CD4-positive, CD25-positive, alpha-beta regulatory T cell (primary cell): Measurements from ENCODE around the gene PLIN4. TPM values are rescaled to one million over a fixed set of nuclear protein-coding genes. Genes with fewer than 3 reads are reported as not detected.
"Not testable (repeated sequence)": the region's sequence is repeated elsewhere in the genome, so short reads cannot be mapped to it uniquely, and the experiment has no call there.

Source experiments
- ATAC-seq, 2 donors: fragments of 150-1000 bp; cut with Tn5 transposase; one replicate each; pipeline ENCODE4 v1.10.0; 2021; ENCODE audit warnings: low read depth in 2 of 2, moderate number of reproducible peaks in 2 of 2, moderate library complexity in 1 of 2
- DNase-seq, 3 donors: peaks; one replicate each; pipeline versions ENCODE4 v3.0.0 to v3.0.0-alpha.2; 2012 to 2022; ENCODE audit warnings: mixed read lengths in 1 of 3
- H3K27ac ChIP-seq: one replicate; pipeline ENCODE4 v1.7.0; 2013; ENCODE audit warnings: mild to moderate bottlenecking, low read length; ENCODE audit not compliant: insufficient read depth, poor library complexity, severe bottlenecking
- H3K27me3 ChIP-seq: one replicate; pipeline ENCODE4 v1.7.0; 2013; ENCODE audit warnings: low read length; ENCODE audit not compliant: control insufficient read depth, insufficient read depth
- H3K36me3 ChIP-seq: one replicate; pipeline ENCODE4 v1.7.0; 2013; ENCODE audit warnings: mild to moderate bottlenecking, low read length, moderate library complexity; ENCODE audit not compliant: control insufficient read depth, insufficient read depth
- H3K4me1 ChIP-seq: 2 replicates; pipeline ENCODE4 v1.7.0; 2013; ENCODE audit warnings: mild to moderate bottlenecking, low read length; ENCODE audit not compliant: insufficient read depth, control insufficient read depth, poor library complexity, severe bottlenecking
- H3K4me3 ChIP-seq: one replicate; pipeline ENCODE4 v1.7.0; 2013; ENCODE audit warnings: low read depth, mild to moderate bottlenecking, low read length, moderate library complexity
- H3K9me3 ChIP-seq, 2 experiments: 1 replicate in 1 of 2; 2 replicates in 1 of 2; pipeline ENCODE4 v1.7.0; 2013; ENCODE audit warnings: low read length in 2 of 2, mild to moderate bottlenecking in 1 of 2, moderate library complexity in 1 of 2; ENCODE audit not compliant: control insufficient read depth in 2 of 2
- H3K27ac Mint-ChIP-seq, 3 donors: one replicate each; pipeline ENCODE4 v1.8.0; 2020 to 2022; ENCODE audit warnings: mild to moderate bottlenecking in 3 of 3, mixed read lengths in 3 of 3, moderate library complexity in 2 of 3
- H3K27me3 Mint-ChIP-seq: one replicate; pipeline ENCODE4 v1.8.0; 2022; ENCODE audit warnings: mild to moderate bottlenecking, mixed read lengths
- H3K36me3 Mint-ChIP-seq: one replicate; pipeline ENCODE4 v1.8.0; 2020; ENCODE audit warnings: mixed read lengths
- H3K4me1 Mint-ChIP-seq, 4 donors: one replicate each; pipeline ENCODE4 v1.8.0; 2020 to 2022; ENCODE audit warnings: mixed read lengths in 4 of 4, mild to moderate bottlenecking in 1 of 4
- H3K4me3 Mint-ChIP-seq, 4 donors: one replicate each; pipeline ENCODE4 v1.8.0; 2020 to 2022; ENCODE audit warnings: mild to moderate bottlenecking in 4 of 4, mixed read lengths in 4 of 4, moderate library complexity in 3 of 4
- H3K9me3 Mint-ChIP-seq, 7 donors: one replicate each; pipeline ENCODE4 v1.8.0; 2020 to 2022; ENCODE audit warnings: mixed read lengths in 7 of 7, mild to moderate bottlenecking in 3 of 7, moderate library complexity in 2 of 7
- polyA plus RNA-seq, 4 donors: library from polyadenylated mRNA; unstranded; fragments of 300-500 nt; fragmentation: Illumina TruSeq; gene quantifications; one replicate each; pipeline ENCODE4 v1.2.3, GENCODE V29; 2021
- total RNA-seq: library from RNA; stranded (reverse); gene quantifications from one replicate; pipeline ENCODE4 v1.2.3, GENCODE V29; 2022

The PLIN4 gene, protein sequence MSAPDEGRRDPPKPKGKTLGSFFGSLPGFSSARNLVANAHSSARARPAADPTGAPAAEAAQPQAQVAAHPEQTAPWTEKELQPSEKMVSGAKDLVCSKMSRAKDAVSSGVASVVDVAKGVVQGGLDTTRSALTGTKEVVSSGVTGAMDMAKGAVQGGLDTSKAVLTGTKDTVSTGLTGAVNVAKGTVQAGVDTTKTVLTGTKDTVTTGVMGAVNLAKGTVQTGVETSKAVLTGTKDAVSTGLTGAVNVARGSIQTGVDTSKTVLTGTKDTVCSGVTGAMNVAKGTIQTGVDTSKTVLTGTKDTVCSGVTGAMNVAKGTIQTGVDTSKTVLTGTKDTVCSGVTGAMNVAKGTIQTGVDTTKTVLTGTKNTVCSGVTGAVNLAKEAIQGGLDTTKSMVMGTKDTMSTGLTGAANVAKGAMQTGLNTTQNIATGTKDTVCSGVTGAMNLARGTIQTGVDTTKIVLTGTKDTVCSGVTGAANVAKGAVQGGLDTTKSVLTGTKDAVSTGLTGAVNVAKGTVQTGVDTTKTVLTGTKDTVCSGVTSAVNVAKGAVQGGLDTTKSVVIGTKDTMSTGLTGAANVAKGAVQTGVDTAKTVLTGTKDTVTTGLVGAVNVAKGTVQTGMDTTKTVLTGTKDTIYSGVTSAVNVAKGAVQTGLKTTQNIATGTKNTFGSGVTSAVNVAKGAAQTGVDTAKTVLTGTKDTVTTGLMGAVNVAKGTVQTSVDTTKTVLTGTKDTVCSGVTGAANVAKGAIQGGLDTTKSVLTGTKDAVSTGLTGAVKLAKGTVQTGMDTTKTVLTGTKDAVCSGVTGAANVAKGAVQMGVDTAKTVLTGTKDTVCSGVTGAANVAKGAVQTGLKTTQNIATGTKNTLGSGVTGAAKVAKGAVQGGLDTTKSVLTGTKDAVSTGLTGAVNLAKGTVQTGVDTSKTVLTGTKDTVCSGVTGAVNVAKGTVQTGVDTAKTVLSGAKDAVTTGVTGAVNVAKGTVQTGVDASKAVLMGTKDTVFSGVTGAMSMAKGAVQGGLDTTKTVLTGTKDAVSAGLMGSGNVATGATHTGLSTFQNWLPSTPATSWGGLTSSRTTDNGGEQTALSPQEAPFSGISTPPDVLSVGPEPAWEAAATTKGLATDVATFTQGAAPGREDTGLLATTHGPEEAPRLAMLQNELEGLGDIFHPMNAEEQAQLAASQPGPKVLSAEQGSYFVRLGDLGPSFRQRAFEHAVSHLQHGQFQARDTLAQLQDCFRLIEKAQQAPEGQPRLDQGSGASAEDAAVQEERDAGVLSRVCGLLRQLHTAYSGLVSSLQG (N-terminal part only)
- not detected for total RNA-seq
- polyA plus RNA-seq = under 1 TPM in 3 of 4 donors, not detected in 1; 0.02 to 0.13 (median 0.05) TPM

DNA sequence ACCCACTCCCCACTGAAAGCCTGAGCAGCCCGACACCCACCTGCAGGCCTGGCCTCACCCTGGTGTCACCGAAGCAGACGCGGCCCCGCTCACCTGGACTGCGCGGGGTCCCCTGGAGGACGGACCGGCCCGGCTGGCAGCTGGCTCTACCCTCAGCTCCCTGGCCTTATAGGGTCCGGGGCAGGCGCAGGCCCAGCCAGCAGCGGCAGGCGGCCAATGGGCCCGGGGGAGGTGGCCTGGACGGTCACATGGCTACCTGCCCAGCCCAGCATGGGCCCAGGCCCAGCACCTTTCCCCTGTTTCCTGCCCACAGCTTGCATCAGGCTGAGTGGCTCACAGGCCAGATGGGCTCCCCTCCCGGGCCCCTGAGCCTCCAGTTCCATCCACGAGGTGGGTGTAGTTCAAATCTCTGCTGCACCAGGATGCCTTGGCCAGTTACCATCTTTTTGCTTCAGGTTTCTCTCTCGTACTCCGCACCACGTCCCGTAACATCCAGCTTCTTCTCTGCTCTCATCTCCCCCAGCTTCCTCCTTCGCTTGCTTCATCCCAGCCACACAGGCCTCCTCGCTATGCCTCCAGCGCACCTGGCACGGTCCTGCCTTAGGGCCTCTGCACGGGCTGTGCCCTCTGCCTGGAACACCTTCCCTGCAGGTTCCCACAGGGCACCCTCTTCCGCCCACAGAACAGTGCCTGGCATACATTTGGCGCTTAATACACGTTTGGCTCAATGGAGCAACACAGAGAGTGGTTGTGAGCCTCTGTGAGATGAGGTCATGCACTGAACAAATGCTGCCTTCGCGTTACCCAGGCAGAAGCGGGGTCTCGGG lies at the start of gene PLIN4:
Gene PLIN4 (minus strand): TSS at position 142 of the 827 bp plus-strand sequence. CDS start 214 bp downstream, outside the sequence.
- no peak within 1 kb of the TSS for H3K27ac ChIP-seq
- DNase-seq (no peak), ATAC-seq (no peak)
- Mint-ChIP-seq H3K4me3 (no peak within 1 kb of the TSS), H3K36me3 (no peaks in the 10 kb centered on the region), H3K27me3 (peaks cover 23% of the 10 kb centered on the region), H3K4me1 (no peaks in the 10 kb centered on the region), H3K9me3 (peaks cover 0 to 1% (median 0%) of the 10 kb centered on the region in 7 donors), H3K27ac (peak within 1 kb of the TSS in 1 of 3 donors; percentile 91)
- H3K9me3 ChIP-seq = no peaks in the 10 kb centered on the region
- no peaks in the 10 kb centered on the region for H3K4me1 ChIP-seq
- H3K27me3 ChIP-seq = no peaks in the 10 kb centered on the region
- H3K36me3 ChIP-seq = no peaks in the 10 kb centered on the region
- H3K4me3 ChIP-seq = no peak within 1 kb of the TSS

DNA sequence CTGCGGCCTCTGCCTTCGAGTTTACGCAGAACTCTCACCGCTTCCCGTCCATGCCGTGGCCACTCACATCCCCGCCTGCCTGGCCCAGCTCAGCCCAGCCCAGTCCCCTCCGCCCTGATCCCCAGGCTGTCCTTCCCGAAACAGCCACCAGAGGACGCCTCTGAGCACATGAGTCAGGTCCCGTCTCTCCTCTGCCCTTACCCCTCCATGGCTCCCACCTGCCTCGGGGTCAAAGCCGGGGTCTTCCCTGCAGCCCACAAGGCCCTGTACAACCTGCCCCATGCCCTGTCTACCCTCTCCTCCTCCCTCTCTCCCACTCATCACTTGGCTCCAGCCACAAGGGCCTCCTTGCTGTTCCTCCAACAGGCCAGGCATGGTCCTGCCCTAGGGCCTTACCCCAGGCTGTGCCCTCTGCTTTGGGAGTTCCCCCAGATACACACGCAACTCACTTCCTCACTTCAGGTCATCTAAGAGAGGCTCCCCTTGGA lies 49.3 kb upstream of the PLIN4 start:
- Histone ChIP-seq H3K27me3 (no peaks in the 10 kb centered on the region), H3K9me3 (no peaks in the 10 kb centered on the region), H3K27ac (no peak overlapping the region), H3K36me3 (no peaks in the 10 kb centered on the region), H3K4me1 (no peaks in the 10 kb centered on the region), H3K4me3 (no peak overlapping the region)
- Mint-ChIP-seq H3K27ac (peak overlapping the region in 1 of 3 donors; percentile 31), H3K27me3 (no peaks in the 10 kb centered on the region), H3K4me3 (no peak overlapping the region), H3K4me1 (no peaks in the 10 kb centered on the region), H3K9me3 (no peaks in the 10 kb centered on the region), H3K36me3 (no peaks in the 10 kb centered on the region)
- DNase-seq (peak; percentile 35 to 53 (median 38)), ATAC-seq (peak; percentile 50 to 61)

DNA sequence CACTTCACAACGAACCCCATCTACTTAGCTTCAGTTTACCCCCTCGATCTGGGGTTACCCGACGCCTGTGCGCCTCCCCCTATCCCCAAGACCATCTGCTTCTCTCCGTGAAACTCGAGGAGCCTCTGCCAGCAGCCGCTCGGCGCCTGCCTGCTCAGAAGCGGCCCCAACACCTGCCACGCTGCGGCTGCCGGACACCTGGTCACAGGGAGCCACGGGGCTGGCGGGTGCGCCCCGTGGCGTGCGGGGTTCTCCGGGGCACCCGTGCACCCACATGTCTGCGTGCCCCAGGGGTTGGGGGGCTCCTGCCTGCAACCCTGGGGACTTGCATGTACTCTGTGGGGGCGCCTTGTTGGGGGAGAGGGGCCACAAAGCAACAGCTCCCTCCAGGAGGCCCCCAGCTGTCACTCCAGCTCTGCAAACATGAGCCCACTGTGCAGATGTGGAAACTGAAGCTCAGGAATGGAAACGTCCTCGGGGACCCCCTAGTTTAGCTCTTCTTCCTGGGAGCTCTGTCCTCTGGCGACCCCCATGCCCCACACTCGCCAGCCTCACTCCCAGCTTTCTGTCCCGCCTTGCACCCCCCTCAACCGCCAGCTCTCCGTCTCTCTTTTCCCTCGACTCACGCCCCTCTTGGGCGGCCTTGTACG lies 48.2 kb upstream of the PLIN4 start:
- H3K9me3 Mint-ChIP-seq = no peaks in the 10 kb centered on the region
- H3K27me3 Mint-ChIP-seq = no peaks in the 10 kb centered on the region
- Histone ChIP-seq H3K4me3 (no peak overlapping the region), H3K9me3 (no peaks in the 10 kb centered on the region), H3K27me3 (no peaks in the 10 kb centered on the region), H3K27ac (no peak overlapping the region), H3K36me3 (no peaks in the 10 kb centered on the region), H3K4me1 (no peaks in the 10 kb centered on the region)
- no peaks in the 10 kb centered on the region for H3K36me3 Mint-ChIP-seq
- ATAC-seq = no peak
- H3K4me1 Mint-ChIP-seq = no peaks in the 10 kb centered on the region
- no peak overlapping the region for H3K4me3 Mint-ChIP-seq
- no peak for DNase-seq
- H3K27ac Mint-ChIP-seq = no peak overlapping the region

DNA sequence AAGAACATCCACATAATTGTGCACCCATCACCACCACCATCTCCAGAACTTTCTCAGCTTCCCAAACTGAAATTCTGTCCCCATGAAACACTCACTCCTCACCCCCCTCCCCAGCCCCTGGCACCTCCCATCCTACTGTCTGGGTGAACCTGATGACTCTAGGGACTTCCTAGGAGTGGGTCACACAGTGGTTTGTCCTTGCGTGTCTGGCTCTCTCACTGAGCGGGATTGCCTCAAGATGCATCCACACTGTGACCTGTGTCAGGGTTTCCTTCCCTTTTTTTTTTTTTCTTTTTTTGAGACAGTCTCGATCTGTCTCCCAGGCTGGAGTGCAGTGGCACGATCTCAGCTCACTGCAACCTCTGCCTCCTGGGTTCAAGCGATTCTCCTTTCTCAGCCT lies 45.3 kb upstream of the PLIN4 start:
- not testable (repeated sequence) for H3K4me1 ChIP-seq, H3K36me3 Mint-ChIP-seq, H3K36me3 ChIP-seq, H3K9me3 ChIP-seq, H3K4me3 Mint-ChIP-seq, H3K4me3 ChIP-seq, H3K4me1 Mint-ChIP-seq, H3K27ac ChIP-seq, H3K27ac Mint-ChIP-seq, H3K9me3 Mint-ChIP-seq, DNase-seq, H3K27me3 ChIP-seq, H3K27me3 Mint-ChIP-seq
- ATAC-seq = peak in 1 of 2 donors; percentile 42

DNA sequence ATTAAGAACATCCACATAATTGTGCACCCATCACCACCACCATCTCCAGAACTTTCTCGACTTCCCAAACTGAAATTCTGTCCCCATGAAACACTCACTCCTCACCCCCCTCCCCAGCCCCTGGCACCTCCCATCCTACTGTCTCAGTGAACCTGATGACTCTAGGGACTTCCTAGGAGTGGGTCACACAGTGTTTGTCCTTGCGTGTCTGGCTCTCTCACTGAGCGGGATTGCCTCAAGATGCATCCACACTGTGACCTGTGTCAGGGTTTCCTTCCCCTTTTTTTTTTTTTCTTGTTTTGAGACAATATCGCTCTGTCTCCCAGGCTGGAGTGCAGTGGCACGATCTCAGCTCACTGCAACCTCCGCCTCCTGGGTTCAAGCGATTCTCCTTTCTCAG lies 43.8 kb upstream of the PLIN4 start:
- not testable (repeated sequence) for H3K36me3 ChIP-seq, H3K27me3 ChIP-seq, H3K27ac Mint-ChIP-seq, H3K4me1 Mint-ChIP-seq, DNase-seq, H3K27ac ChIP-seq, H3K9me3 ChIP-seq, H3K4me3 ChIP-seq, H3K4me3 Mint-ChIP-seq, H3K9me3 Mint-ChIP-seq, H3K36me3 Mint-ChIP-seq, H3K4me1 ChIP-seq, H3K27me3 Mint-ChIP-seq
- peak; percentile 39 to 46 for ATAC-seq

DNA sequence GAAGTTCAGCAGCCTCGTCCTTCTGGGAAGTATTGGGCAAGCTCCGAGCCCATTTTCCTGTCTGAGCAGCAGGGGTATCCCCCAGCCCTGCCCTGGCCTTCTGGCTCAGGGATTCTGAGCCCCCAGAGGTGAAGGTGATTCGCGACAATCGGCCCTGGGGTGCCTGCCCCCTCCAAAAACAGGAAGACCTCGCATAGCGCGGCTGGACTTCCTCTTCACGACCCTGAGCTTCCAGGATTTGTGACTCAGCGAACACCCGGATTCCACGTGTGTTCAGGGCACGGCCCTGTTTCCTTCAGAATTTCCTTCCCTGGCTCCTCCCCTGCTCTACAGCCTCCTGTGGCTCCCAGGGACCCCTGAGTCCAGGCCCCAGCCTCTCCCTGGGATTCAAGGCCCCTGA lies 41.3 kb upstream of the PLIN4 start, which contains the start of gene SEMA6B:
Gene SEMA6B (minus strand): TSS at position 116 of the 400 bp plus-strand sequence. CDS start 1,227 bp downstream, outside the sequence.
- ATAC-seq (peak in 1 of 2 donors; percentile 18), DNase-seq (no peak)
- Histone ChIP-seq H3K9me3 (no peaks in the 10 kb centered on the region), H3K27me3 (no peaks in the 10 kb centered on the region), H3K4me3 (no peak within 1 kb of the TSS), H3K4me1 (no peaks in the 10 kb centered on the region), H3K36me3 (no peaks in the 10 kb centered on the region), H3K27ac (no peak within 1 kb of the TSS)
- Mint-ChIP-seq H3K4me1 (peaks cover 0 to 4% (median 0%) of the 10 kb centered on the region in 4 donors), H3K9me3 (peaks cover 0 to 2% (median 0%) of the 10 kb centered on the region in 7 donors), H3K27me3 (no peaks in the 10 kb centered on the region), H3K36me3 (no peaks in the 10 kb centered on the region), H3K4me3 (no peak within 1 kb of the TSS), H3K27ac (no peak within 1 kb of the TSS)
